HG02870 (cell line): ENCODE data around the gene MGLL.

Experiments
- ATAC-seq: cut with Tn5 transposase; IDR thresholded peaks from one replicate; pipeline ENCODE4 v1.9.1; 2021; ENCODE audit warnings: mild to moderate bottlenecking, moderate library complexity; ENCODE audit not compliant: unreplicated experiment

MGLL gene

GRCh38 chr3:127640042-127640355 lies 182.3 kb downstream of the MGLL start:
- no peak for ATAC-seq

GRCh38 chr3:127639173-127640041 lies 182.9 kb downstream of the MGLL start:
- ATAC-seq, result no peak
